ENCODE measurements around the gene ARG2. TPM values are rescaled to one million over a fixed set of nuclear protein-coding genes. Genes with fewer than 3 reads are reported as not detected.

ARG2 gene
- polyA plus RNA-seq (3.5 to 9.4 TPM (median 8.2 TPM) in 3 replicates), polyA minus RNA-seq (2.1 to 21.5 TPM (median 11.0 TPM) in 3 replicates)
- polyA plus RNA-seq (2011; ENCODE audit: low read depth) = 20.9 TPM
- polyA plus RNA-seq (2011; cell fraction: cytosol; rRNA removed) = 3.6 and 5.4 TPM in 2 replicates
- 2.3 and 2.6 TPM in 2 replicates for polyA plus RNA-seq (2011; cell fraction: nucleus; rRNA removed)
- polyA plus RNA-seq (2012; ENCODE audit: low replicate concordance) = 5.6 and 17.6 TPM in 2 replicates
- 2.5 TPM for polyA minus RNA-seq (2011; cell fraction: cytosol; rRNA and poly(A)+ RNA removed)
- 1.9 and 2.8 TPM in 2 replicates for polyA minus RNA-seq (2011; cell fraction: nucleus; rRNA and poly(A)+ RNA removed)

DNA sequence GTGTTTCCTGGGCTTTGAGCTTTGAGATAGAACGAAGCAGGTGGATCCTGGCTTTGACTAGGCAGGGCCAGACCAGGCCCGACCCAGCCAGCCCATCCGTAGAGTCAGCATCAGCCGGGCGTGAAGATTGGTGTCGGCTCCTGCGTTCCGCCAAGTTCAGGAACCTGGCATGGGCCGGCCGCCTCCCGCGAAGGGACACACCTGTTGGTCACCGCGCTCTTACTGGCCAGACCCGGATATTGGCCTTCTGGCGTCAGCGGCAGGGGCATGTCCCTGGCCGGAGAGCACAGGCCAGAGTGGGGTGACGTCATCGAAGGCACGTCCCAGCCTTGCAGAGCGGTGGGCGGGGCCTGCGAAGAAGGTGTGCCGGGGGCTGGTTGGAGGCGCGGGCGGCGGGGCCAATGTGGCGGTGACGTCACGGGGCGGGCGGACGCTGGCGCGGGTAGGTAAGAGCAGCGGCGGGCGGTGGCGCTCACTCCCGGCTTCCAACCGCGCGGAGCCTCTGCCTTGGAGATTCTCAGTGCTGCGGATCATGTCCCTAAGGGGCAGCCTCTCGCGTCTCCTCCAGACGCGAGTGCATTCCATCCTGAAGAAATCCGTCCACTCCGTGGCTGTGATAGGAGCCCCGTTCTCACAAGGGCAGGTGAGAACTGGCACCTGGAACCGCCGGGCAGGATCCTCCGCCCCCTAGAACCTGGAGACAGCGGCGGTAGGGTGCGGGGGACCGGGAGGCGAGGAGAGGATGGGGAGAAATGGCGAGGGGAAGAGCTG is at the start of gene ARG2:
Gene ARG2 (plus strand): TSS at position 475 of the 771 bp plus-strand sequence. CDS start 58 bp downstream, at position 533.
- Histone ChIP-seq H3K27ac (ENCODE audit: control insufficient read depth, insufficient read depth, low read length) (peak within 1 kb of the TSS; percentile 71), H3K36me3 (ENCODE audit: control insufficient read depth in 2 of 2, extremely low read depth in 1 of 2, insufficient read depth in 2 of 2, low read length in 2 of 2) (peaks cover 0 to 4% of the 10 kb centered on the region in 2 experiments), H3K79me2 (ENCODE audit: control insufficient read depth, insufficient read depth, low read length) (no peaks in the 10 kb centered on the region), H3K4me3 (ENCODE audit: control insufficient read depth in 2 of 3, extremely low read depth in 1 of 3, insufficient read depth in 2 of 3, low read depth in 1 of 3, low read length in 3 of 3) (peak within 1 kb of the TSS; percentile 51 to 78 (median 75)), H3K9me1 (ENCODE audit: control insufficient read depth, extremely low read depth, insufficient read depth, low read length) (no peaks in the 10 kb centered on the region), H2AFZ (ENCODE audit: control insufficient read depth, low read length) (peak within 1 kb of the TSS; percentile 94), H3K4me2 (ENCODE audit: control insufficient read depth, extremely low read depth, insufficient read depth, low read depth, low read length) (peak within 1 kb of the TSS; percentile 76), H3K9me3 (ENCODE audit: control insufficient read depth, low read depth, low read length) (no peaks in the 10 kb centered on the region), H3K27me3 (ENCODE audit: control insufficient read depth, extremely low read depth, insufficient read depth, low read length) (no peaks in the 10 kb centered on the region), H4K20me1 (ENCODE audit: control insufficient read depth, extremely low read depth, insufficient read depth, low read length) (no peaks in the 10 kb centered on the region), H3K9ac (ENCODE audit: control insufficient read depth, extremely low read depth, insufficient read depth, low read length) (peak within 1 kb of the TSS; percentile 73), H3K4me1 (ENCODE audit: control insufficient read depth, extremely low read depth, insufficient read depth, low read length) (peaks cover 30% of the 10 kb centered on the region)
- dilution Hi-C loops (cut with MboI; ENCODE audit: extremely low pct_ligation_motif_present, low sequenced_read_pairs) = no loop called here
- no peak for FAIRE-seq
- TF ChIP-seq EZH2 (IDR thresholded peaks at IDR 0.05; ENCODE audit: low read length) = no peak
- TF ChIP-seq, protein P1, sequence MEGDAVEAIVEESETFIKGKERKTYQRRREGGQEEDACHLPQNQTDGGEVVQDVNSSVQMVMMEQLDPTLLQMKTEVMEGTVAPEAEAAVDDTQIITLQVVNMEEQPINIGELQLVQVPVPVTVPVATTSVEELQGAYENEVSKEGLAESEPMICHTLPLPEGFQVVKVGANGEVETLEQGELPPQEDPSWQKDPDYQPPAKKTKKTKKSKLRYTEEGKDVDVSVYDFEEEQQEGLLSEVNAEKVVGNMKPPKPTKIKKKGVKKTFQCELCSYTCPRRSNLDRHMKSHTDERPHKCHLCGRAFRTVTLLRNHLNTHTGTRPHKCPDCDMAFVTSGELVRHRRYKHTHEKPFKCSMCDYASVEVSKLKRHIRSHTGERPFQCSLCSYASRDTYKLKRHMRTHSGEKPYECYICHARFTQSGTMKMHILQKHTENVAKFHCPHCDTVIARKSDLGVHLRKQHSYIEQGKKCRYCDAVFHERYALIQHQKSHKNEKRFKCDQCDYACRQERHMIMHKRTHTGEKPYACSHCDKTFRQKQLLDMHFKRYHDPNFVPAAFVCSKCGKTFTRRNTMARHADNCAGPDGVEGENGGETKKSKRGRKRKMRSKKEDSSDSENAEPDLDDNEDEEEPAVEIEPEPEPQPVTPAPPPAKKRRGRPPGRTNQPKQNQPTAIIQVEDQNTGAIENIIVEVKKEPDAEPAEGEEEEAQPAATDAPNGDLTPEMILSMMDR (optimal IDR thresholded peaks at IDR 0.05 in 1 of 3, IDR thresholded peaks at IDR 0.05 in 1 of 3, conservative IDR thresholded peaks at IDR 0.05 in 1 of 3; ENCODE audit: extremely low read depth in 1 of 3, insufficient read depth in 2 of 3, low read length in 3 of 3) = peak in 2 of 3 experiments; percentile 22 to 47
- peak; percentile 66 for DNase-seq (ENCODE audit: low read depth, low spot score)

DNA sequence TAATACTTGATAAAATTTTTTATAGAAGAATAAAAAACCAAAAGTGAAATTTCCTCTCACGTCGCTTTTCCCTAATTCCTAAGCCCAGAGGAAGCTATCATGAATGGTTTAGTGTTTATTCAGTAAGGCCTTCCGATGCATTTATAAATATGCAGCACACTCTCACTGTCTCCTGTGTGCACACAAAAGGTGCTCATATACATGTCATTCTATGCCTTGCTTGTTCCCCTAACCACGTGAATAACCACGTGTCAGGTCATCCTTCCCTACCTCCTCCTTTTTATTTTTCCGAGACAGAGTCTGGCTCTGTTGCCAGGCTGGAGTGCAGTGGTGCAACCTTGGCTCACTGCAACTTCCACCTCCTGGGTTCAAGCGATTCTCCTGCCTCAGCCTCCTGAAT is 49.3 kb upstream of the ARG2 start:
- TF ChIP-seq, protein P1 (optimal IDR thresholded peaks at IDR 0.05 in 1 of 3, IDR thresholded peaks at IDR 0.05 in 1 of 3, conservative IDR thresholded peaks at IDR 0.05 in 1 of 3; ENCODE audit: extremely low read depth in 1 of 3, insufficient read depth in 2 of 3, low read length in 3 of 3) = no peak
- no peak for TF ChIP-seq EZH2 (IDR thresholded peaks at IDR 0.05; ENCODE audit: low read length)
- H3K4me1 ChIP-seq (ENCODE audit: control insufficient read depth, extremely low read depth, insufficient read depth, low read length) = no peaks in the 10 kb centered on the region
- peaks cover 0 to 3% of the 10 kb centered on the region in 2 experiments for H3K36me3 ChIP-seq (ENCODE audit: control insufficient read depth in 2 of 2, extremely low read depth in 1 of 2, insufficient read depth in 2 of 2, low read length in 2 of 2)
- H3K27me3 ChIP-seq (ENCODE audit: control insufficient read depth, extremely low read depth, insufficient read depth, low read length) = no peaks in the 10 kb centered on the region
- no peak overlapping the region for H3K4me3 ChIP-seq (ENCODE audit: control insufficient read depth in 2 of 3, extremely low read depth in 1 of 3, insufficient read depth in 2 of 3, low read depth in 1 of 3, low read length in 3 of 3)
- no peaks in the 10 kb centered on the region for H3K9me1 ChIP-seq (ENCODE audit: control insufficient read depth, extremely low read depth, insufficient read depth, low read length)
- H3K9ac ChIP-seq (ENCODE audit: control insufficient read depth, extremely low read depth, insufficient read depth, low read length) = no peak overlapping the region
- no peaks in the 10 kb centered on the region for H3K9me3 ChIP-seq (ENCODE audit: control insufficient read depth, low read depth, low read length)
- H3K4me2 ChIP-seq (ENCODE audit: control insufficient read depth, extremely low read depth, insufficient read depth, low read depth, low read length) = no peak overlapping the region
- dilution Hi-C loops (cut with MboI; ENCODE audit: extremely low pct_ligation_motif_present, low sequenced_read_pairs) = no loop called here
- no peak overlapping the region for H3K27ac ChIP-seq (ENCODE audit: control insufficient read depth, insufficient read depth, low read length)
- FAIRE-seq (no peak), DNase-seq (ENCODE audit: low read depth, low spot score) (no peak)
- H2AFZ ChIP-seq (ENCODE audit: control insufficient read depth, low read length) = no peak overlapping the region
- H3K79me2 ChIP-seq (ENCODE audit: control insufficient read depth, insufficient read depth, low read length) = no peaks in the 10 kb centered on the region
- H4K20me1 ChIP-seq (ENCODE audit: control insufficient read depth, extremely low read depth, insufficient read depth, low read length) = no peaks in the 10 kb centered on the region

All from keratinocyte (primary cell).